NCI-H2196 treated with DMSO at 0.1 percent for 48 hours (cell line): Measurements from ENCODE around the gene ZNF625.
"Not testable (repeated sequence)": the region's sequence is repeated elsewhere in the genome, so short reads cannot be mapped to it uniquely, and the experiment has no call there.

ENCODE experiments used
- DNase-seq: peaks from one replicate; lab custom pipeline; 2025; ENCODE audit not compliant: unreplicated experiment; lab: John Stamatoyannopoulos, UW

Gene ZNF625

GRCh38 chr19:12139269-12139668 is 17.3 kb downstream of the ZNF625 start:
- DNase-seq: no peak

DNA sequence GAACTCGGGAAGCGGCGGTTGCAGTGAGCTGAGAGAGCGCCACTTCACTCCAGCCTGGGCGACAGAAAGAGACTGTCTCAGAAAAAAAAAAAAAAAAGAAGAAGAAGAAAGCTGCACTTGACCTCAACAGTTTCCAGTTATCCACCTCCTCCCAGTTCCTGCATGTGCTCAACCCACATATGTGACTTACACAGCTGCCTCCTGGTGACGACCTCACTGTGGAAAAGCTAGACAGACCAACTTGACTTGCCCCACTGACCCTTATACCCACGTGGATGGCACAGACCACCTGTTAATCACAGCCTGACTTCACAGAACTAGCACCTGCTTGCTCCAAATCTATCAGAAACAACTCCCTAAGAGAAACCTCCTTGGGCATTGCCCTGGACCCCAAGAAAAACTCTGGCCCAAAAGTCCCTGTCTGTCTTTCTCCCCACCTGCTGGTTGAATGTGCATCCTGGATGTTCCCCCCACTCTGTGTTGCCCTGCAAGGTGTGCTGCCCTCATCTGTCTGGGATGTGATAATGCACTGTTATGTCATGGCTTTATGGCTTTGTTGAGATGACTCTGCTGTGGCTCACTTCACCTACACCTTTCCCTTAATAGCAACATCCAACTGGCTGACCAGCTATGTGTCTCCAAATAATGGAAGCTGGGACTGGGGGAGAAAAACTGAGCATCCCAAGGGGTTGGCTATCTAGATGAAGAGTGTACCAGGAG is 19.2 kb downstream of the ZNF625 start:
- DNase-seq: no peak

DNA sequence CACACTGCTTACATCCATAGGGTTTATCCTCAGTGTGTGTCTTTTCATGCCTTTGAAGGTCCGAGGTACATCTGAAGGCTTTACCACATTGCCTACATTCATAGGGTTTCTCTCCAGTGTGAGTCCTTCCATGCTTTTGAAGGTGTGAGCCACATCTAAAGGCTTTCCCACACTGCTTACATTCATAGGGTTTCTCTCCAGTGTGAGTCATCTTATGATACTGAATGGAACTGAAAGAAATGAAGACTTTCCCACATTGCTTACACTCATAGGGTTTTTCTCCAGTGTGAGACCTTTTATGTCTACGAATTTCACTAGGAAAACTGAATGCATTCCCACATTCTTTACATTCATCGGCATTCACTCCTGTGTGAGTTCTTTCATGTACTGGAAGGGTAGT is 23.5 kb downstream of the ZNF625 start:
- no peak for DNase-seq

DNA sequence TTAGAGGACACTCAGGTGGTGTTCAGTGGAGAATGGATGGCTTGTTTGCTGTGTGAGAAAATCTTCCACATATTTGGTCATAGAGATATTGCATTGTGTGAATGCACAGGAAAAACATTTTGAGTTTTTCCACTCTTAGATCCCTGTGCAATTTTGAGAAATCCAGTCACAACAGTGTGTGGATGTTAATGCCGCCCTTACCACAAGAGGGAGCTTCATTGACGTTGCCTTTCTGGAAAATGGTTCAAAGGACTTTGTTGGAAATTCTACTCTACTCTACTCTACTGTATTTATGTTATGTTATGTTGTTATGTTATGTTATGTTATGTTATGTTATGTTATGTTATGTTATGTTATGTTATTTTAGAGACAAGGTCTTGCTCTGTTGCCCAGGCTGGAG is 29.8 kb downstream of the ZNF625 start:
- no peak for DNase-seq

GRCh38 chr19:12117201-12117970 is 39.1 kb downstream of the ZNF625 start:
- DNase-seq: no peak

GRCh38 chr19:12113121-12113520 is 43.4 kb downstream of the ZNF625 start:
- DNase-seq: no peak

- DNase-seq: no peak
Measured at GRCh38 chr19:12112701-12113100, 43.8 kb downstream of the ZNF625 start.

GRCh38 chr19:12111943-12112637 is 44.4 kb downstream of the ZNF625 start:
- no peak for DNase-seq

DNA sequence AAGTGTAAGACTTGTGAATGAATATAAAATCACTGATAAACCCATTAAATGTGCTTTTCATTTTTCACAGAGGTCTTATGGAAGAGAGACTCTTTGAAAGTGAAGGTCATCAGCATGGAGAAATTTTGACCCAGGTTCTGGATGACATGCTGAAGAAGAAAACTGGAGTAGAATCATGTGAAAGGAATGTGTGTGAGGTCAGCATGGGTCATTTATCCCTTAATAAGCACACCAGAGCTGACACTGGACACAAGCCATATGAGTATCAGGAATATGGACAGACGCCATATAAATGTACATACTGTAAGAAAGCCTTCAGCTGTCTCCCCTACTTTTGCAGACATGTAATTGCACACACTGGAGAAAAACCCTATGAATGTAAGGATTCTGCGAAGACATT is 45.4 kb downstream of the ZNF625 start:
- no peak for DNase-seq

DNA sequence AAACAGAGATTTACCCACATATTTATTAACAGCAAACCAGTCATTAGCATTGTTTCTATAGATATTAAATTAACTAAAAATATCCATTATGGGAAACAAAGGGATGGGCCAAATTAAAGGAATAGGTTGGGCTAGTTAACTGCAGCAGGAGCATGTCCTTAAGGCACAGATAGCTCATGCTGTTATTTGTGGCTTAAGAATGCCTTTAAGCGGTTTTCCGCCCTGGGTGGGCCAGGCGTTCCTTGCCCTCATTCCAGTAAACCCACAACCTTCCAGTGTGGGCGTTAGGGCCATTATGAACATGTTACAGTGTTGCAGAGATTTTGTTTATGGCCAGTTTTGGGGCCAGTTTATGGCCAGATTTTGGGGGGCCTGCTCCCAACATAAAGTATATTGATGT is 52.6 kb downstream of the ZNF625 start:
- DNase-seq: not testable (repeated sequence)

GRCh38 chr19:12098040-12098439 is 58.5 kb downstream of the ZNF625 start:
- no peak for DNase-seq

GRCh38 chr19:12095111-12095790 is 61.3 kb downstream of the ZNF625 start:
- no peak for DNase-seq
